SK-N-SH (cell line): Measurements from ENCODE around the gene CHSY3. TPM values are rescaled to one million over a fixed set of nuclear protein-coding genes. Genes with fewer than 3 reads are reported as not detected.

Experiments used
- CTCF ChIA-PET: fragments of 300-600, 350-600 bp; formaldehyde crosslinking; extraction: SDS; loops from one replicate; lab custom pipeline; 2021; lab: Yijun Ruan, JAX
- POLR2A ChIA-PET: fragments of 350-600 bp; sonication (Branson Sonifier 250); formaldehyde crosslinking; extraction: SDS; loops from one replicate; lab custom pipeline; 2020; ENCODE audit warnings: antibody characterized with exemption, inconsistent platforms; lab: Yijun Ruan, JAX
- DNase-seq: peaks from one replicate; pipeline ENCODE4 v3.0.0; 2012
- H2AFZ ChIP-seq: fragments of 200-600 bp; sonication (generic); 2 replicates; pipeline ENCODE4 v1.8.1; 2016; ENCODE audit warnings: antibody characterized with exemption, mild to moderate bottlenecking, low read depth
- H3F3A ChIP-seq: fragments of 200-600 bp; sonication (generic); replicated peaks from 2 replicates; pipeline ENCODE3; 2016; ENCODE audit warnings: antibody characterized with exemption, mild to moderate bottlenecking; ENCODE audit not compliant: insufficient read depth
- H3K27ac ChIP-seq, 2 experiments: fragments of 200-500 bp in 1 of 2; fragments of 200-600 bp in 1 of 2; sonication (Bioruptor generic) in 1 of 2; sonication (generic), shearing (Covaris generic) in 1 of 2; 2 replicates each; pipeline versions ENCODE4 v1.5.1 to v1.6.1; 2014 to 2016; ENCODE audit warnings: low read depth in 2 of 2, inconsistent platforms in 1 of 2, low read length in 1 of 2, mild to moderate bottlenecking in 1 of 2, mixed read lengths in 1 of 2
- H3K27me3 ChIP-seq: fragments of 200-600 bp; sonication (generic), shearing (Covaris generic); 2 replicates; pipeline ENCODE4 v1.6.1; 2016; ENCODE audit warnings: mixed run types; ENCODE audit not compliant: insufficient read depth
- H3K36me3 ChIP-seq, 2 experiments: fragments of 200-500 bp in 1 of 2; fragments of 200-600 bp in 1 of 2; sonication (Bioruptor generic) in 1 of 2; sonication (generic) in 1 of 2; replicated peaks in 1 of 2; 2 replicates each; pipeline versions ENCODE3 to v1.5.1; 2014 to 2016; ENCODE audit warnings: low read length in 1 of 2, mild to moderate bottlenecking in 1 of 2; ENCODE audit not compliant: insufficient read depth in 2 of 2, control insufficient read depth in 1 of 2
- H3K4me1 ChIP-seq, 2 experiments: fragments of 200-500 bp in 1 of 2; fragments of 200-600 bp in 1 of 2; sonication (Bioruptor generic) in 1 of 2; sonication (generic), shearing (Covaris generic) in 1 of 2; 2 replicates each; pipeline versions ENCODE4 v1.5.1 to v1.6.1; 2014 to 2016; ENCODE audit warnings: low read depth in 1 of 2, low read length in 1 of 2, mixed run types in 1 of 2; ENCODE audit not compliant: insufficient read depth in 2 of 2, control insufficient read depth in 1 of 2
- H3K4me2 ChIP-seq: fragments of 200-600 bp; sonication (generic), shearing (Covaris generic); 2 replicates; pipeline ENCODE4 v1.6.1; 2017; ENCODE audit warnings: mixed run types
- H3K4me3 ChIP-seq, 2 experiments: fragments of 200-500 bp in 1 of 2; fragments of 200-600 bp in 1 of 2; sonication (Bioruptor generic) in 1 of 2; sonication (generic), shearing (Covaris generic) in 1 of 2; 2 replicates each; pipeline versions ENCODE4 v1.5.1 to v1.8.1; 2014 to 2016; ENCODE audit warnings: low read depth in 2 of 2, inconsistent platforms in 1 of 2, low read length in 1 of 2, mild to moderate bottlenecking in 1 of 2, mixed read lengths in 1 of 2, moderate library complexity in 1 of 2
- H3K79me2 ChIP-seq: fragments of 200-600 bp; sonication (generic); 2 replicates; pipeline ENCODE4 v1.8.1; 2017; ENCODE audit warnings: mild to moderate bottlenecking; ENCODE audit not compliant: insufficient read depth
- H3K9ac ChIP-seq: fragments of 200-600 bp; sonication (generic); 2 replicates; pipeline ENCODE4 v1.6.1; 2017; ENCODE audit warnings: mixed run types
- H3K9me2 ChIP-seq: fragments of 200-600 bp; sonication (generic); 2 replicates; pipeline ENCODE4 v1.6.1; 2017; ENCODE audit warnings: mixed run types
- H3K9me3 ChIP-seq: fragments of 200-600 bp; sonication (generic); 2 replicates; pipeline ENCODE4 v1.6.1; 2017; ENCODE audit warnings: mixed run types, mild to moderate bottlenecking, moderate library complexity
- H4K20me1 ChIP-seq: fragments of 200-600 bp; sonication (generic); 2 replicates; pipeline ENCODE4 v1.6.1; 2017; ENCODE audit warnings: mild to moderate bottlenecking, mixed run types; ENCODE audit not compliant: insufficient read depth
- CTCF ChIP-seq: fragments of 200-600 bp; sonication (generic); IDR thresholded peaks from 2 replicates; pipeline ENCODE4 v1.6.1; 2017; ENCODE audit warnings: antibody characterized with exemption, mild to moderate bottlenecking, moderate library complexity
- ELF1 ChIP-seq: IDR thresholded peaks from 2 replicates; pipeline ENCODE4 v1.4.0; 2012
- FOSL2 ChIP-seq: IDR thresholded peaks from 2 replicates; pipeline ENCODE4 v1.4.0; 2012; ENCODE audit warnings: low read depth, mild to moderate bottlenecking, moderate library complexity, borderline replicate concordance
- MAX ChIP-seq: IDR thresholded peaks from 2 replicates; pipeline ENCODE4 v1.4.0; 2012; ENCODE audit warnings: low read depth
- MEF2A ChIP-seq: IDR thresholded peaks from 2 replicates; pipeline ENCODE4 v1.4.0; 2012; ENCODE audit warnings: low read depth, borderline replicate concordance
- NFIC ChIP-seq: IDR thresholded peaks from 2 replicates; pipeline ENCODE4 v1.4.0; 2012; ENCODE audit warnings: borderline replicate concordance
- RAD21 ChIP-seq: IDR thresholded peaks from 2 replicates; pipeline ENCODE4 v1.6.1; 2012; ENCODE audit warnings: mild to moderate bottlenecking, low read length
- RCOR1 ChIP-seq: fragments of 150-350 bp; IDR thresholded peaks from 2 replicates; pipeline ENCODE4 v1.6.1; 2017; ENCODE audit warnings: antibody characterized with exemption, low read length
- RFX5 ChIP-seq: IDR thresholded peaks from 2 replicates; pipeline ENCODE4 v1.6.1; 2012; ENCODE audit warnings: mild to moderate bottlenecking, improper control_type of control experiment, low read length
- RXRA ChIP-seq: IDR thresholded peaks from 2 replicates; pipeline ENCODE4 v1.4.0; 2012; ENCODE audit warnings: low read depth, mild to moderate bottlenecking, borderline replicate concordance
- SIN3A ChIP-seq: IDR thresholded peaks from 2 replicates; pipeline ENCODE4 v1.6.1; 2012; ENCODE audit warnings: low read depth, mild to moderate bottlenecking, low read length, moderate library complexity, borderline replicate concordance
- SMC3 ChIP-seq: IDR thresholded peaks from 2 replicates; pipeline ENCODE4 v1.6.1; 2012; ENCODE audit warnings: low read depth, low read length, improper control_type of control experiment
- TAF1 ChIP-seq: IDR thresholded peaks from 2 replicates; pipeline ENCODE4 v1.6.1; 2012; ENCODE audit warnings: low read depth, mild to moderate bottlenecking, low read length, moderate library complexity, borderline replicate concordance
- TCF12 ChIP-seq: IDR thresholded peaks from 2 replicates; pipeline ENCODE4 v1.4.0; 2012
- TEAD4 ChIP-seq: IDR thresholded peaks from 2 replicates; pipeline ENCODE4 v1.4.0; 2012; ENCODE audit warnings: mild to moderate bottlenecking, borderline replicate concordance; ENCODE audit not compliant: insufficient read depth
- YY1 ChIP-seq: IDR thresholded peaks from 2 replicates; pipeline ENCODE4 v1.4.0; 2012; ENCODE audit warnings: low read depth, mild to moderate bottlenecking
- WGBS: methylation state at CpG from one replicate; pipeline ENCODE4 v1.1.6; 2017; ENCODE audit warnings: low lambda C conversion rate; 5-methylcytosine and 5-hydroxymethylcytosine counted together
- polyA plus RNA-seq, 3 experiments: library from polyadenylated mRNA; depleted of rRNA; stranded (reverse); fragments of >200 nt; gene quantifications; 2 replicates each; pipeline ENCODE4 v1.2.3, GENCODE V29; 2012

Gene CHSY3
- polyA plus RNA-seq, 1 of the 3 experiments (the other 2 are of a cell fraction) = not detected

- Histone ChIP-seq H3F3A (no peaks in the 10 kb centered on the region), H3K36me3 (no peaks in the 10 kb centered on the region), H3K79me2 (no peaks in the 10 kb centered on the region), H3K4me3 (no peak overlapping the region), H3K27ac (no peak overlapping the region), H4K20me1 (no peaks in the 10 kb centered on the region), H3K9ac (no peak overlapping the region), H3K9me3 (no peaks in the 10 kb centered on the region), H3K27me3 (no peaks in the 10 kb centered on the region), H3K4me1 (no peaks in the 10 kb centered on the region), H3K9me2 (no peaks in the 10 kb centered on the region), H3K4me2 (no peak overlapping the region), H2AFZ (no peak overlapping the region)
- TF ChIP-seq TEAD4 = no peak
- TF ChIP-seq MEF2A = no peak
- no peak for TF ChIP-seq TAF1
- no peak for TF ChIP-seq RFX5
- TF ChIP-seq ELF1 = no peak
- TF ChIP-seq SIN3A = no peak
- no peak for TF ChIP-seq CTCF
- TF ChIP-seq SMC3 = no peak
- TF ChIP-seq NFIC = no peak
- TF ChIP-seq RCOR1 = no peak
- TF ChIP-seq RXRA = no peak
- TF ChIP-seq RAD21 = no peak
- no peak for DNase-seq
- ChIA-PET POLR2A (no interaction called here), CTCF (no interaction called here)
Observed at GRCh38 chr5:130037905-130038304, 133.6 kb downstream of the CHSY3 start.

- Histone ChIP-seq H3K9me3 (no peaks in the 10 kb centered on the region), H3F3A (no peaks in the 10 kb centered on the region), H3K4me3 (no peak overlapping the region), H3K4me2 (no peak overlapping the region), H3K9ac (no peak overlapping the region), H3K4me1 (no peaks in the 10 kb centered on the region), H3K36me3 (no peaks in the 10 kb centered on the region), H3K9me2 (no peaks in the 10 kb centered on the region), H3K79me2 (no peaks in the 10 kb centered on the region), H2AFZ (no peak overlapping the region), H3K27ac (no peak overlapping the region)
- no peak for DNase-seq
- POLR2A ChIA-PET = no interaction called here
- WGBS = 3% methylated on average over 1 of the region's 1 CpG
- TF ChIP-seq YY1 (no peak), MAX (no peak), TCF12 (no peak), FOSL2 (no peak)
- TF ChIP-seq, all 33 proteins: peak for 0
- CTCF ChIA-PET = no interaction called here
- no peaks in the 10 kb centered on the region for H4K20me1 ChIP-seq
- H3K27me3 ChIP-seq = no peaks in the 10 kb centered on the region; the same call in 1 of the 2 replicates
Observed at GRCh38 chr5:130043834-130044233, 139.6 kb downstream of the CHSY3 start.
